ENCODE data around the gene ERCC6. TPM values are rescaled to one million over a fixed set of nuclear protein-coding genes. Genes with fewer than 3 reads are reported as not detected.

ERCC6 gene
- total and polyA plus RNA-seq, 2 donors (not counting 1 experiment from before 2014, with no cell fraction given), result 8.1 to 59.8 TPM

GRCh38 chr10:49505589-49505988 lies 33.3 kb downstream of the ERCC6 start:
- Histone ChIP-seq H3K27me3 (replicated peaks in 1 of 4; ENCODE audit: control extremely low read depth in 1 of 4, control insufficient read depth in 3 of 4, insufficient read depth in 4 of 4, low read length in 3 of 4) (no peaks in the 10 kb centered on the region), H3K27ac (ENCODE audit: low read length in 2 of 2) (no peak overlapping the region), H3K36me3 (replicated peaks in 1 of 2; ENCODE audit: control extremely low read depth in 1 of 2, control insufficient read depth in 1 of 2, extremely low read depth in 1 of 2, insufficient read depth in 2 of 2, low read length in 1 of 2) (peaks cover 3 to 22% of the 10 kb centered on the region in 2 experiments), H3K9ac (ENCODE audit: low read length) (no peak overlapping the region), H3K4me3 (ENCODE audit: control extremely low read depth in 1 of 5, extremely low read depth in 1 of 5, insufficient read depth in 1 of 5, low read depth in 2 of 5, low read length in 4 of 5) (no peak overlapping the region), H3K4me1 (ENCODE audit: control insufficient read depth in 2 of 2, insufficient read depth in 2 of 2, low read length in 2 of 2) (peaks cover 11 to 13% of the 10 kb centered on the region in 2 donors), H3K9me3 (ENCODE audit: control extremely low read depth in 1 of 3, control insufficient read depth in 2 of 3, insufficient read depth in 1 of 3, low read length in 2 of 3) (no peaks in the 10 kb centered on the region), H2AFZ (ENCODE audit: insufficient read depth, low read depth, low read length, poor library complexity, severe bottlenecking) (no peak overlapping the region), H3K4me2 (replicated peaks; ENCODE audit: low read depth, low read length, poor library complexity, severe bottlenecking) (no peak overlapping the region), H3K79me2 (ENCODE audit: control insufficient read depth, insufficient read depth, low read length) (no peaks in the 10 kb centered on the region), H4K20me1 (ENCODE audit: control insufficient read depth, insufficient read depth, low read length, poor library complexity, severe bottlenecking) (peaks cover 13% of the 10 kb centered on the region)
- Mint-ChIP-seq H3K4me1 (peaks cover 18% of the 10 kb centered on the region), H3K27me3 (no peaks in the 10 kb centered on the region), H3K27ac (no peak overlapping the region), H3K9me3 (ENCODE audit: insufficient read depth) (no peaks in the 10 kb centered on the region), H3K4me3 (no peak overlapping the region)
- TF ChIP-seq CTCF (IDR thresholded peaks at IDR 0.05) (no peak), EZH2 (IDR thresholded peaks at IDR 0.05; ENCODE audit: borderline replicate concordance, insufficient read depth, low read depth, low read length, poor library complexity, severe bottlenecking) (no peak)
- intact Hi-C loops (cut with micrococcal nuclease), result no loop called here
- ChIA-PET CTCF (no interaction called here), POLR2A (no interaction called here)
- ATAC-seq (ENCODE audit: low read depth) (no peak), DNase-seq (no peak)
- 100% methylated on average over 2 of the region's 4 CpGs for WGBS (ENCODE audit: insufficient coverage)

GRCh38 chr10:49505076-49505475 lies 33.8 kb downstream of the ERCC6 start:
- H3K9me3 ChIP-seq (ENCODE audit: control extremely low read depth in 1 of 3, control insufficient read depth in 2 of 3, insufficient read depth in 1 of 3, low read length in 2 of 3), result no peaks in the 10 kb centered on the region
- H4K20me1 ChIP-seq (ENCODE audit: control insufficient read depth, insufficient read depth, low read length, poor library complexity, severe bottlenecking), result peaks cover 10% of the 10 kb centered on the region
- peaks cover 8 to 24% of the 10 kb centered on the region in 2 experiments for H3K36me3 ChIP-seq (replicated peaks in 1 of 2; ENCODE audit: control extremely low read depth in 1 of 2, control insufficient read depth in 1 of 2, extremely low read depth in 1 of 2, insufficient read depth in 2 of 2, low read length in 1 of 2)
- TF ChIP-seq EZH2 (IDR thresholded peaks at IDR 0.05; ENCODE audit: borderline replicate concordance, insufficient read depth, low read depth, low read length, poor library complexity, severe bottlenecking), result no peak
- no peak for TF ChIP-seq CTCF (IDR thresholded peaks at IDR 0.05)
- H3K4me2 ChIP-seq (replicated peaks; ENCODE audit: low read depth, low read length, poor library complexity, severe bottlenecking), result no peak overlapping the region
- intact Hi-C loops (cut with micrococcal nuclease), result no loop called here
- ATAC-seq (ENCODE audit: low read depth), result no peak
- H3K4me3 ChIP-seq (ENCODE audit: control extremely low read depth in 1 of 5, extremely low read depth in 1 of 5, insufficient read depth in 1 of 5, low read depth in 2 of 5, low read length in 4 of 5), result no peak overlapping the region
- H3K4me1 Mint-ChIP-seq, result peaks cover 16% of the 10 kb centered on the region
- H3K4me1 ChIP-seq (ENCODE audit: control insufficient read depth in 2 of 2, insufficient read depth in 2 of 2, low read length in 2 of 2), result peaks cover 11 to 13% of the 10 kb centered on the region in 2 donors
- no peak overlapping the region for H3K9ac ChIP-seq (ENCODE audit: low read length)
- CTCF ChIA-PET, result no interaction called here
- H3K9me3 Mint-ChIP-seq (ENCODE audit: insufficient read depth), result no peaks in the 10 kb centered on the region
- H3K27me3 Mint-ChIP-seq, result no peaks in the 10 kb centered on the region
- DNase-seq, result no peak
- no peaks in the 10 kb centered on the region for H3K79me2 ChIP-seq (ENCODE audit: control insufficient read depth, insufficient read depth, low read length)
- no peak overlapping the region for H3K27ac Mint-ChIP-seq
- no peak overlapping the region for H3K27ac ChIP-seq (ENCODE audit: low read length in 2 of 2)
- no peaks in the 10 kb centered on the region for H3K27me3 ChIP-seq (replicated peaks in 1 of 4; ENCODE audit: control extremely low read depth in 1 of 4, control insufficient read depth in 3 of 4, insufficient read depth in 4 of 4, low read length in 3 of 4)
- WGBS (ENCODE audit: insufficient coverage), result 92% methylated on average over 2 of the region's 3 CpGs
- H2AFZ ChIP-seq (ENCODE audit: insufficient read depth, low read depth, low read length, poor library complexity, severe bottlenecking), result no peak overlapping the region
- no peak overlapping the region for H3K4me3 Mint-ChIP-seq
- POLR2A ChIA-PET, result no interaction called here
